Inflammatory macrophage treated with lipopolysaccharide for 1 hour (primary cell): Measurements from ENCODE around the gene PCDHGA5.
A peak's percentile ranks its signal among the peaks of the same experiment; 100 is the strongest.
"Not testable (repeated sequence)": the region's sequence is repeated elsewhere in the genome, so short reads cannot be mapped to it uniquely, and the experiment has no call there.

ENCODE experiments used
- DNase-seq, 2 donors: peaks; one replicate each; pipeline ENCODE4 v3.0.0-alpha.2; 2020 to 2022

Gene PCDHGA5

GRCh38 chr5:141354900-141355469 lies 9.0 kb upstream of the PCDHGA5 start, which contains the start of gene PCDHGA4:
Gene PCDHGA4, plus strand, starts transcription at chr5:141355021. Its CDS starts 87 bp downstream, at chr5:141355108.
- no peak for DNase-seq

GRCh38 chr5:141355641-141356040 lies 8.3 kb upstream of the PCDHGA5 start:
- DNase-seq = no peak

GRCh38 chr5:141356133-141356532 lies 7.8 kb upstream of the PCDHGA5 start:
- DNase-seq = no peak

GRCh38 chr5:141356950-141357349 lies 7.0 kb upstream of the PCDHGA5 start:
- DNase-seq = no peak

GRCh38 chr5:141359790-141360426 lies 4.1 kb upstream of the PCDHGA5 start, which contains the start of gene PCDHGB2:
Gene PCDHGB2, plus strand, starts transcription at chr5:141359994. Its CDS starts 142 bp downstream, at chr5:141360136.
- DNase-seq = peak; percentile 10 to 20

GRCh38 chr5:141360685-141361084 lies 3.3 kb upstream of the PCDHGA5 start:
- no peak for DNase-seq

GRCh38 chr5:141362719-141363118 lies 1.2 kb upstream of the PCDHGA5 start:
- DNase-seq = no peak

GRCh38 chr5:141366016-141366896 lies 2.3 kb downstream of the PCDHGA5 start:
- DNase-seq = no peak

GRCh38 chr5:141369994-141370848 lies 6.3 kb downstream of the PCDHGA5 start, which contains the start of gene PCDHGB3:
Gene PCDHGB3, plus strand, starts transcription at chr5:141370242. Its CDS starts 153 bp downstream, at chr5:141370395.
- peak in 1 of 2 donors; percentile 25 for DNase-seq

- no peak for DNase-seq
Measured at GRCh38 chr5:141371572-141372475, 7.9 kb downstream of the PCDHGA5 start.

GRCh38 chr5:141373673-141374317 lies 9.8 kb downstream of the PCDHGA5 start, which contains the start of gene PCDHGA6:
Gene PCDHGA6, plus strand, starts transcription at chr5:141373891. Its CDS starts 193 bp downstream, at chr5:141374084.
- DNase-seq = no peak

- no peak for DNase-seq
Measured at GRCh38 chr5:141374627-141375026, 10.7 kb downstream of the PCDHGA5 start.

- not testable (repeated sequence) for DNase-seq
Measured at GRCh38 chr5:141375444-141376155, 11.6 kb downstream of the PCDHGA5 start.

- DNase-seq = no peak
Measured at GRCh38 chr5:141382469-141383294, 18.7 kb downstream of the PCDHGA5 start, which contains the start of gene PCDHGA7. Gene PCDHGA7, plus strand, starts transcription at chr5:141382742. Its CDS starts 158 bp downstream, at chr5:141382900.

- DNase-seq = no peak
Measured at GRCh38 chr5:141383345-141383744, 19.4 kb downstream of the PCDHGA5 start.

- no peak for DNase-seq
Measured at GRCh38 chr5:141384471-141385267, 20.7 kb downstream of the PCDHGA5 start.

GRCh38 chr5:141387557-141388311 lies 23.8 kb downstream of the PCDHGA5 start, which contains the start of gene PCDHGB4:
Gene PCDHGB4, plus strand, starts transcription at chr5:141387698. Its CDS starts 187 bp downstream, at chr5:141387885.
- peak; percentile 7 to 14 for DNase-seq
